Measurements from ENCODE around the gene AEBP1. TPM values are rescaled to one million over a fixed set of nuclear protein-coding genes. Genes with fewer than 3 reads are reported as not detected.

Gene AEBP1
- polyA plus RNA-seq, 2 donors: 8.8 to 19.9 TPM

DNA sequence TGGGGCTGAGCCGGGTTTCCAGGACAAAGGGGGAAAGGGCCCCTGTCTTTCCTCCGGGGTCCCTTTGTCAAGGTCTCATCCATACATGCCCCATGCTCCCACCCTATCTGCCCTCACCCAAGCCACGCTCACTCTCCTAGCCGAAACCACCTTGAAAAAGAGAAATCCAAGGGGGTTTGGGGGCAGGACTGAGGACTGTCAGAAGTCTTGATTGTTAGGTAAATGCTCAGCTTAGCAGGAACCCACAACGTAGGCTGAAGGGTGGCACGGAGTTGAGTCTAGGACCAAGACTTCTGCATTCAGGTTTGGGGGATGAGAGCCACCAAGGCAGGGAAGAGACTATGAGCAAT lies 38.1 kb upstream of the AEBP1 start:
- no peak overlapping the region for H3K4me3 ChIP-seq (ENCODE audit: low read depth in 1 of 2, low read length in 2 of 2)
- H3K27ac ChIP-seq (ENCODE audit: low read depth in 2 of 2, low read length in 1 of 2): no peak overlapping the region
- no peaks in the 10 kb centered on the region for H3K9me3 ChIP-seq (ENCODE audit: control insufficient read depth in 2 of 2, insufficient read depth in 1 of 2, low read depth in 1 of 2, low read length in 1 of 2)
- peaks cover 5 to 19% of the 10 kb centered on the region in 2 donors for H3K36me3 ChIP-seq (ENCODE audit: control insufficient read depth in 2 of 2, insufficient read depth in 2 of 2, low read length in 1 of 2)
- peaks cover 12 to 25% of the 10 kb centered on the region in 2 donors for H3K4me1 ChIP-seq (ENCODE audit: control insufficient read depth in 2 of 2, insufficient read depth in 2 of 2, low read length in 1 of 2)
- WGBS, 2 donors: 41 to 50% methylated on average over 6 of the region's 6 CpGs
- H3K27me3 ChIP-seq (ENCODE audit: control insufficient read depth in 1 of 2, insufficient read depth in 2 of 2, low read length in 2 of 2): no peaks in the 10 kb centered on the region

DNA sequence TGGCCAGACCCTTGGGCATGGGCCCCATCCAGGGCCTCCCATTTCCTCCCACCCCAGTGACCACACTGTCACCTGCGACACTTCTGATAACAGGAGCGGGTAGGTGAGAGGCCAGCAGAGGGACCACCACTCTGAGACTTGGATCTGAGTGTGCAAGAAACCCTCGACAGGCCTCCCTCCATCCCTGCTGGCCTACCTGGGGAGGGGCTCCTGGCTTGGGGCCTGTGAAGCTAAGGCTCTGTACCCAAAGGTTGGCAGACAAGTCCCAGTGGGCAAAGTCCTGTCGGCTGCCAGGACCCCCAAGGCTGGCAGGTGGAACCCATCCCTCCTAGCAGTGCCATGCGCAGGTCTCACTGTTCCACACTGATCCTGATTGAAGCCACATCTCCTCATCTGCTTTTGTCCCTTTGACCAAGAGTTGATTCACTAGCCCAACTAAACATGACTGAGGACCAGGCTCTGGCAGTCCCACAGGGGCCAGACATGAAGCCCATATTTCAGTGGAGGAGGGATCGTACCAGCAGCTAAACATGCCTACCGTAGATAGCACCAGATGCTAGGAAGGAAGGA lies 37.6 kb upstream of the AEBP1 start:
- H3K27ac ChIP-seq (ENCODE audit: low read depth in 2 of 2, low read length in 1 of 2): no peak overlapping the region
- WGBS, 2 donors: 74 to 75% methylated on average over 7 of the region's 7 CpGs
- H3K36me3 ChIP-seq (ENCODE audit: control insufficient read depth in 2 of 2, insufficient read depth in 2 of 2, low read length in 1 of 2): peaks cover 0 to 14% of the 10 kb centered on the region in 2 donors
- H3K4me3 ChIP-seq (ENCODE audit: low read depth in 1 of 2, low read length in 2 of 2): no peak overlapping the region
- H3K9me3 ChIP-seq (ENCODE audit: control insufficient read depth in 2 of 2, insufficient read depth in 1 of 2, low read depth in 1 of 2, low read length in 1 of 2): no peaks in the 10 kb centered on the region
- H3K27me3 ChIP-seq (ENCODE audit: control insufficient read depth in 1 of 2, insufficient read depth in 2 of 2, low read length in 2 of 2): no peaks in the 10 kb centered on the region
- H3K4me1 ChIP-seq (ENCODE audit: control insufficient read depth in 2 of 2, insufficient read depth in 2 of 2, low read length in 1 of 2): peaks cover 12 to 25% of the 10 kb centered on the region in 2 donors

DNA sequence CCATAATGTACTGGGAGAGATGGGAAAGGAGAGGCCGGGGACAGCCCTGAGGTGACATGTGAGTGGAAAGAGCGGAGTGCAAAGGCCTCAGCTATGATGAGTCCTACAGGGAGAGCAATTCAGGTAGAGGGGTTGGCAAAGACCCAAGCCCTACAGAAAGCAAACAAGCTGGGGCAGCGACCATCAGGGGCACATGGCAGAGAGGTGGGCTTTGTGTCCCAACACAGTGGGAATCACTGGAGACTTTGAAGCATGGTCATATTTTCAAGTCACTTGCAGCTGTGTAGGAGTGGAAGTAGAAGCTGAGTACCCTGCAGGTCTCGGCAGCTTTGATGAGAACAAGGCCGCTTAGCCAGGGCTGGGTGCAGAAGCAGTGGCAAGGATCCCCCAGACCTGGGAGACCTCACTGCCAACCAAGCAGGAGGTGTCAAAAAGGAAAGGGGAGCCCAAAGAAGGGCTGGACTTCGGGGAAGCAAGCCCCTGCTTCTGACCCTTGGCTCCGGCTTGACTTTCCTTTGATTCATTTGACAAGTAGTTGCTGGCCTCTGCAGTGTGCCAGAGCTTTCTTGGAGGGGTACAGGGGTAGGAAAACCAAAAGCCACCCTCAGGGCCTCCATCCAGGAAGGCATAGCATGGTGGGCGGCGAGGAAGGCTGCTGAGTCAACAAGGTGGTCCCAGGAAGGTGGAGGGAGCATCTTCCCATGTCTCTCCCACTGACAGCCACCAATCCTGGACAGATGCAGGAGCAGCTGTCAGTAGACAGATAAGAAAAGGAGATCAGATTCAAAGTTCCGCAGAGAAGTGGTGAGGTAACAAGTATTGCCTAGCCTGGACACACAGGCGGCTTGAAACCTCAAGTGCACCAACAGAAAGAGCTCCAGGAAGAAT lies 36.8 kb upstream of the AEBP1 start:
- H3K36me3 ChIP-seq (ENCODE audit: control insufficient read depth in 2 of 2, insufficient read depth in 2 of 2, low read length in 1 of 2): peaks cover 0 to 7% of the 10 kb centered on the region in 2 donors
- no peak overlapping the region for H3K4me3 ChIP-seq (ENCODE audit: low read depth in 1 of 2, low read length in 2 of 2)
- peaks cover 12 to 27% of the 10 kb centered on the region in 2 donors for H3K4me1 ChIP-seq (ENCODE audit: control insufficient read depth in 2 of 2, insufficient read depth in 2 of 2, low read length in 1 of 2)
- 81 to 85% methylated on average over 11 of the region's 11 CpGs for WGBS, 2 donors
- no peaks in the 10 kb centered on the region for H3K27me3 ChIP-seq (ENCODE audit: control insufficient read depth in 1 of 2, insufficient read depth in 2 of 2, low read length in 2 of 2)
- no peak overlapping the region for H3K27ac ChIP-seq (ENCODE audit: low read depth in 2 of 2, low read length in 1 of 2)
- no peaks in the 10 kb centered on the region for H3K9me3 ChIP-seq (ENCODE audit: control insufficient read depth in 2 of 2, insufficient read depth in 1 of 2, low read depth in 1 of 2, low read length in 1 of 2)

DNA sequence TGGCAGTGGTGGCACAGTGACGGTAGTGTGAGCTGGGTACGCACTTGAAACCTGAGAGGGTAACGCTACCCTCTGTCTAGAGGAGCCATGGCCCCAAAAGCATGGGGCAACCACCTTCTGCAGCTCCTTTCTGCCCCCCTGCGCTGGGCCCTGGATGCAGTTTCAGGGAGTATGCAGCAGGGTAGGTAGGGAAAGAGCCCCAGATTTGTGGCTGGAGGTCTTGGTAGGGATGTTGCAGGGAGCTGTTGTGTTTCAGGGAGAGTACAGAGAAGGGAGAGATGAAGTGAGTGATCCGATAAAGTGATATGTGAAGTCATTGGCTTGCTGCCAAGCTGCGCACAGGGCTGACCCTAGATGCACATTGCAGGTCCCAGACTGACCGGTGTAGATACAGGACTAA lies 36.1 kb upstream of the AEBP1 start:
- H3K27me3 ChIP-seq (ENCODE audit: control insufficient read depth in 1 of 2, insufficient read depth in 2 of 2, low read length in 2 of 2): no peaks in the 10 kb centered on the region
- no peaks in the 10 kb centered on the region for H3K9me3 ChIP-seq (ENCODE audit: control insufficient read depth in 2 of 2, insufficient read depth in 1 of 2, low read depth in 1 of 2, low read length in 1 of 2)
- H3K4me3 ChIP-seq (ENCODE audit: low read depth in 1 of 2, low read length in 2 of 2): no peak overlapping the region
- 68% methylated on average over 7 of the region's 7 CpGs for WGBS, 2 donors
- no peak overlapping the region for H3K27ac ChIP-seq (ENCODE audit: low read depth in 2 of 2, low read length in 1 of 2)
- peaks cover 12 to 34% of the 10 kb centered on the region in 2 donors for H3K4me1 ChIP-seq (ENCODE audit: control insufficient read depth in 2 of 2, insufficient read depth in 2 of 2, low read length in 1 of 2)
- H3K36me3 ChIP-seq (ENCODE audit: control insufficient read depth in 2 of 2, insufficient read depth in 2 of 2, low read length in 1 of 2): peaks cover 0 to 4% of the 10 kb centered on the region in 2 donors

DNA sequence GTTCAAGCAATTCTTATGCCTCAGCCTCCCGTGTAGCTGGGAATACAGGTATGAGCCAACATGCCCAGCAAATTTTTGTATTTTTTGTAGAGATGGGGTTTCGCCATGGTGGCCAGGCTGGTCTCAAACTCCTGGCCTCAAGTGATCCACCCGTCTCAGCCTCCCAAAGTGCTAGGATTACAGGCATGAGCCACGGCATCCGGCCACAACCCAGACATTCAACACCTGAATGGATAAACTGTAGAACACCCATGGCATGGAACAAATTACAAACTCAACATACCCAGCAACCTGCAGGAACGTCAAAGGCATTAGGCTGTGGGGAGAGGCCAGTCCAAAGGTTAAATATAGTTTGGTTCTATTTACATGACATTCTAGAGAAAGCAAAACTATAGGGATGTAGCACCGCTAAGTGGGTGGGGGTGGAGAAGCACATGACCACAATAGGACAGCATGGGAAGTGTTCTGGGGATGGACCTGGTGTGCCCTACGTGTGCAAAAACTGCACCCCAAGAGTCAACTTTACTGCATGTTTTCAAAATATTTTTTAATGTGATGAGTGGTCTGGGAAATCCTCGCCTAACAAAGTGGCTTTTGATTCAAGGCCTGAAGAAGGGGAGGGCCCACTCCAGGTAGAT lies 32.3 kb upstream of the AEBP1 start:
- 45 to 56% methylated on average over 9 of the region's 9 CpGs for WGBS, 2 donors
- H3K4me3 ChIP-seq (ENCODE audit: low read depth in 1 of 2, low read length in 2 of 2): no peak overlapping the region
- no peaks in the 10 kb centered on the region for H3K27me3 ChIP-seq (ENCODE audit: control insufficient read depth in 1 of 2, insufficient read depth in 2 of 2, low read length in 2 of 2)
- H3K4me1 ChIP-seq (ENCODE audit: control insufficient read depth in 2 of 2, insufficient read depth in 2 of 2, low read length in 1 of 2): peaks cover 8 to 33% of the 10 kb centered on the region in 2 donors
- H3K27ac ChIP-seq (ENCODE audit: low read depth in 2 of 2, low read length in 1 of 2): peak overlapping the region; percentile 86 to 88
- no peaks in the 10 kb centered on the region for H3K9me3 ChIP-seq (ENCODE audit: control insufficient read depth in 2 of 2, insufficient read depth in 1 of 2, low read depth in 1 of 2, low read length in 1 of 2)
- H3K36me3 ChIP-seq (ENCODE audit: control insufficient read depth in 2 of 2, insufficient read depth in 2 of 2, low read length in 1 of 2): peaks cover 0 to 22% of the 10 kb centered on the region in 2 donors

DNA sequence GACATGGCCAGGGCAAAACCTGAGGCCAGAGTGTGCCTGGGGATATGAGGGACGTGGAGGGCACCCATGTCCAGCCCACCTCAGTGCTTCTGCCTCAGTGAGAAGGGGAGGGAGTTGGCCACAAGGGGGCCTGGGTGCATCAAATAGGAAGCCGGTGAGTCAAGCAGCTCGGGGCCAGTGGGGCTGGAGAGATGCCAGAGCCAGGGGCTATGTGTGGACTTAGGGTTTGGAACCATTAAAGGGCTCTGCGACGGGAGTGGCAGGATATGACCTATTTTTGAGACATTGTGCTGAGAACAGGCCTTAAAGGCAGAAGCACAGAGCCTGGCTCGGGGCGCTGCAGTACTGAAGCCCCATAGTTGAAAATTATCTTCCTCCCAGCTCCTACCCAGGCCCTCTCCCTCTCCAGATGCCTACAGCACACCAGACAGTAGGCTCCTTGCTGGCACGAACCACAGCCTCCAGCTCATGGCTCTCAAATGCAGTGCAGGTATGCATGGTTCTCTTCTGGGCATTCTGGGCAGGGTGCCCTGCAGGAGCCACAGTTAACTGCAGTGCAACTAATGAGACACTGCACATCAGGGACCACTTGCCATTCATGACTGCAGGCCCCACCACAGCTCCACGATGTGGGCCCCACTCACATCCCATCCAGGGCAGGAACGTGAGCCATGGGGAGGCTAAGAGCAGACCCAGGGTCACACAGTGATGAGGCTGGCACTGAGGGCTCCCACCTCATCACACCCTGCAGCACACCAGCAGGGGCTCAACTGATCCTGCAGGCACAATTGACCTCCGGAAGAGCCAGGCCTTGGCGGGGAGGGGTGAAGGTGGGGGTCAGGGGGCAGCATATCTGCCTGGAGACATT lies 31.5 kb upstream of the AEBP1 start:
- Histone ChIP-seq H3K9me3 (ENCODE audit: control insufficient read depth in 2 of 2, insufficient read depth in 1 of 2, low read depth in 1 of 2, low read length in 1 of 2) (no peaks in the 10 kb centered on the region), H3K4me3 (ENCODE audit: low read depth in 1 of 2, low read length in 2 of 2) (no peak overlapping the region), H3K36me3 (ENCODE audit: control insufficient read depth in 2 of 2, insufficient read depth in 2 of 2, low read length in 1 of 2) (peaks cover 0 to 28% of the 10 kb centered on the region in 2 donors), H3K27ac (ENCODE audit: low read depth in 2 of 2, low read length in 1 of 2) (peak overlapping the region; percentile 86 to 88), H3K27me3 (ENCODE audit: control insufficient read depth in 1 of 2, insufficient read depth in 2 of 2, low read length in 2 of 2) (no peaks in the 10 kb centered on the region), H3K4me1 (ENCODE audit: control insufficient read depth in 2 of 2, insufficient read depth in 2 of 2, low read length in 1 of 2) (peaks cover 8 to 32% of the 10 kb centered on the region in 2 donors)
- WGBS, 2 donors: 39 to 61% methylated on average over 12 of the region's 12 CpGs

DNA sequence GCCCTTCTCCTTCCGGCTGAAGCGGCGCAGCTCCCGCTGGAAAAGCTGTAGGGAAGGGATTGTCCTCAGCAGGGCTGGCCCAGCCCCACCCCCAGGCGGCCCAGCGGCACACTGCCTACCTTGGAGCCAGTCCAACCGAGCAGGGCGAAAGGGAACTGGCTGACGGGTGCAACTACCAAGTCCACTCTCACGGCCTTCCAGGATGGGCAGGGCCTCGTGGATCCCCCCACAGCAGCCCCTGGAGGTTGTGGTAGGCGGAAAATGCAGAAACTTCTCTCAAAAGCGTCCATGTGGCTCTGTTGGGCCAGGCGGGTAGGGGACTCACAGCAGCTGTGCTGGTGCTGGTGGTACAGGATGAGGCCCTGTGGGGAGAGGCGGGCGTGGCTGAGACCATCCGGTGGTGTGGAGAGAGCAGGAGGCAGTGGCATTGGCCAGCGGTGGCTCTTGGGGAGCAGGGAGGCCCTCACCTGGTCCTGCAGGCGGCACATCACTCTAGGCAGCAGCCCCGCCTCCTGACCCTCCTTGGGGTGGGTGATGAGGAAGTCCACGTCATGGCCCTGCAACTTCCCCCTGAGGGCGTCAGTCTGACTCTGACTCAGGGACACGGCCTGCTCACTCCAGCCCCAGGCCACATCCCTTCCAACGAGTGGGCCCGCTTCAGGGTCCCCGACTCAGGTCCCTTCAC lies 30.3 kb upstream of the AEBP1 start:
- no peaks in the 10 kb centered on the region for H3K9me3 ChIP-seq (ENCODE audit: control insufficient read depth in 2 of 2, insufficient read depth in 1 of 2, low read depth in 1 of 2, low read length in 1 of 2)
- no peaks in the 10 kb centered on the region for H3K27me3 ChIP-seq (ENCODE audit: control insufficient read depth in 1 of 2, insufficient read depth in 2 of 2, low read length in 2 of 2)
- no peak overlapping the region for H3K4me3 ChIP-seq (ENCODE audit: low read depth in 1 of 2, low read length in 2 of 2)
- peaks cover 0 to 38% of the 10 kb centered on the region in 2 donors for H3K36me3 ChIP-seq (ENCODE audit: control insufficient read depth in 2 of 2, insufficient read depth in 2 of 2, low read length in 1 of 2)
- peaks cover 8 to 31% of the 10 kb centered on the region in 2 donors for H3K4me1 ChIP-seq (ENCODE audit: control insufficient read depth in 2 of 2, insufficient read depth in 2 of 2, low read length in 1 of 2)
- H3K27ac ChIP-seq (ENCODE audit: low read depth in 2 of 2, low read length in 1 of 2): peak overlapping the region; percentile 86 to 90
- WGBS, 2 donors: 46 to 48% methylated on average over 26 of the region's 26 CpGs

DNA sequence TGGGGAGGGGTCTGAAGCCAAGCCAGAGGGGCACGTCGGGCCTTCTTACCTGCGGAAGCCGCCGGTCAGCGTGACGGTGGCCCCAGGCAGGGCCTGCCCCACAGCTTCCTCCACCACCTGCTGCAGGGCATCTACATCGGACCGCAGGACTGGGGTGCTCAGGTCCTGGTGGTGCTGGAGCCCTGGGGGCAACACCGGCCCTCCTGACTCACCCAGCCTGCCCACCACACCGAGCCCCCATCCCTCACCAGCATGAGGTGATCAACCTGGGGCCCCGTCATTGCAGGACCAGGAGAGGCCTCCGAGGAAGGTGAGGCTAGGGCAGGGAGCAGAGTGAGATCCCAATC lies 29.8 kb upstream of the AEBP1 start:
- H3K4me1 ChIP-seq (ENCODE audit: control insufficient read depth in 2 of 2, insufficient read depth in 2 of 2, low read length in 1 of 2): peaks cover 8 to 31% of the 10 kb centered on the region in 2 donors
- H3K9me3 ChIP-seq (ENCODE audit: control insufficient read depth in 2 of 2, insufficient read depth in 1 of 2, low read depth in 1 of 2, low read length in 1 of 2): no peaks in the 10 kb centered on the region
- no peaks in the 10 kb centered on the region for H3K27me3 ChIP-seq (ENCODE audit: control insufficient read depth in 1 of 2, insufficient read depth in 2 of 2, low read length in 2 of 2)
- no peak overlapping the region for H3K4me3 ChIP-seq (ENCODE audit: low read depth in 1 of 2, low read length in 2 of 2)
- H3K27ac ChIP-seq (ENCODE audit: low read depth in 2 of 2, low read length in 1 of 2): peak overlapping the region; percentile 86 to 90
- WGBS, 2 donors: 83 to 87% methylated on average over 13 of the region's 13 CpGs
- peaks cover 0 to 42% of the 10 kb centered on the region in 2 donors for H3K36me3 ChIP-seq (ENCODE audit: control insufficient read depth in 2 of 2, insufficient read depth in 2 of 2, low read length in 1 of 2)

All from esophagus (tissue), 2 donors.